ENCODE results near the gene ST8SIA5.

- TF ChIP-seq CTCF (conservative IDR thresholded peaks at IDR 0.05; ENCODE audit: low read depth in 2 of 2) (no peak), ZNF114 (CRISPR knock-in tag; IDR thresholded peaks at IDR 0.05) (no peak), EZH2 (IDR thresholded peaks at IDR 0.05; ENCODE audit: low read depth, unreplicated experiment) (no peak), POLR2AphosphoS5 (IDR thresholded peaks at IDR 0.05; ENCODE audit: low read depth) (no peak), EZH2phosphoT487 (IDR thresholded peaks at IDR 0.05; ENCODE audit: unreplicated experiment) (no peak), CREB1 (CRISPR knock-in tag; IDR thresholded peaks at IDR 0.05; ENCODE audit: low read depth) (no peak), REST (IDR thresholded peaks at IDR 0.05; ENCODE audit: unreplicated experiment) (no peak), ZNF331 (CRISPR knock-in tag; IDR thresholded peaks at IDR 0.05; ENCODE audit: low read depth) (no peak), ETS1 (IDR thresholded peaks at IDR 0.05) (no peak), JUNB (IDR thresholded peaks at IDR 0.05; ENCODE audit: unreplicated experiment) (no peak), NANOG (IDR thresholded peaks at IDR 0.05; ENCODE audit: borderline replicate concordance) (no peak), STAT1 (IDR thresholded peaks at IDR 0.05; ENCODE audit: unreplicated experiment) (no peak), ZNF462 (CRISPR knock-in tag; IDR thresholded peaks at IDR 0.05) (no peak)
Measured at GRCh38 chr18:46704189-46704588, 52.7 kb downstream of the ST8SIA5 start.
